Heart left ventricle (tissue), 16 donors: ENCODE measurements around the gene CYSRT1. TPM values are rescaled to one million over a fixed set of nuclear protein-coding genes. Genes with fewer than 3 reads are reported as not detected.

Experiments
- ATAC-seq, 4 donors: fragments of 200-7000 bp; cut with Tn5 transposase; one replicate each; pipeline ENCODE4 v1.9.1; 2020 to 2022; ENCODE audit warnings: moderate library complexity in 4 of 4, mild to moderate bottlenecking in 3 of 4, moderate number of reproducible peaks in 1 of 4
- DNase-seq, 5 donors: peaks; one replicate each; pipeline ENCODE4 v3.0.0-alpha.2; 2020
- H3K27ac ChIP-seq, 12 donors: fragments of 200-600 bp; sonication (generic) in 4 of 12; one replicate each; pipeline versions ENCODE4 v1.5.0 to v1.8.0; 2016 to 2022; ENCODE audit warnings: mild to moderate bottlenecking in 2 of 12
- H3K27me3 ChIP-seq, 9 donors: fragments of 200-600 bp; sonication (generic) in 2 of 9; one replicate each; pipeline versions ENCODE4 v1.5.1 to v1.8.0; 2016 to 2022; ENCODE audit warnings: mild to moderate bottlenecking in 3 of 9
- H3K36me3 ChIP-seq, 9 donors: fragments of 200-600 bp; sonication (generic) in 2 of 9; one replicate each; pipeline versions ENCODE4 v1.5.0 to v1.8.0; 2018 to 2022; ENCODE audit warnings: mild to moderate bottlenecking in 2 of 9
- H3K4me1 ChIP-seq, 12 donors: fragments of 200-600 bp; sonication (generic) in 4 of 12; one replicate each; pipeline versions ENCODE4 v1.5.0 to v1.8.0; 2016 to 2022; ENCODE audit warnings: mild to moderate bottlenecking in 3 of 12
- H3K4me3 ChIP-seq, 12 donors: fragments of 200-600 bp; sonication (generic) in 4 of 12; one replicate each; pipeline versions ENCODE4 v1.5.0 to v1.8.0; 2017 to 2022; ENCODE audit warnings: mild to moderate bottlenecking in 9 of 12, moderate library complexity in 4 of 12
- H3K9me3 ChIP-seq, 12 donors: fragments of 200-600 bp; sonication (generic) in 4 of 12; one replicate each; pipeline versions ENCODE4 v1.5.0 to v1.8.0; 2016 to 2022; ENCODE audit warnings: mild to moderate bottlenecking in 1 of 12
- POLR2A ChIP-seq, 2 donors: fragments of 450-650 bp; IDR thresholded peaks; one replicate each; pipeline ENCODE4 v1.6.1; 2017; ENCODE audit warnings: antibody characterized with exemption in 2 of 2, mild to moderate bottlenecking in 2 of 2, moderate library complexity in 2 of 2
- WGBS, 4 donors: extraction: QIAGEN DNeasy Blood & Tissue Kit in 2 of 4; methylation state at CpG; one replicate each; pipeline versions ENCODE4 v1.1.5 to v1.1.7; 2013 to 2018; 5-methylcytosine and 5-hydroxymethylcytosine counted together
- intact Hi-C, 10 donors: fragments of 100-400 bp; cut with DNase I; formaldehyde crosslinking; loops; one replicate each; pipeline versions ENCODE4 v1.11.1 to v1.14.2; 2022
- polyA plus RNA-seq, 2 donors: library from polyadenylated mRNA; stranded (reverse); fragments of 200-250 nt; gene quantifications; one replicate each; pipeline ENCODE4 v1.2.3, GENCODE V29; 2013
- total RNA-seq, 9 donors: library from RNA; depleted of rRNA in 2 of 9; stranded (reverse); fragments of >200 nt in 2 of 9; fragmentation: NEBNext Ultra II Directional in 3 of 9; extraction: Animal tissue kit (Norgen Biotek cat#: 25700) in 3 of 9; gene quantifications; one replicate each; pipeline versions ENCODE4 v1.1.0 to v1.2.4, GENCODE V29; 2016 to 2023
- TF ChIP-seq, protein P1 (sequence below), 12 donors: fragments of 200-600 bp; sonication (generic) in 4 of 12; IDR thresholded peaks; one replicate each; pipeline versions ENCODE4 v1.5.0 to v1.8.0; 2018 to 2022; ENCODE audit warnings: antibody characterized with exemption in 12 of 12, mild to moderate bottlenecking in 5 of 12
- donor health status: ischemic (EF 13 %, LVEDD 7.1; RV severe dilation, severe dysfunction).
- donor health status: healthy with polysubstance abuse.
- donor health status: DM: no; HTN: yes; CAD: no.
- donor health status: DM: no; HTN: no; CAD: no.
- donor health status: ischemic (EF 25% LVEDD 6.9; RV normal size, moderate dysfunction).
- donor health status: ischemic (EF 25% LVEDD 5.7; RV mildly dilated, moderate dysfunction).
- donor health status: healthy.
- donor health status: DM: yes; HTN: yes; CAD: no.
- donor health status: ischemic (EF 35%, LVEDD 5.7; RV mildly dilated, moderate dysfunction).
- donor health status: nonischemic (EF 11% LVEDD 7.7; RV severe dilation, severe dysfunction).
- donor health status: DM: yes; HTN: yes; CAD: no.
- donor health status: PGD.
- donor health status: ischemic (EF 29% LVEDD 5.4; RV normal size, mild dysfunction).
- donor health status: nonischemic (EF 23%, LVEDD 6.1; RV moderate dilation, normal function).

Gene CYSRT1
- total and polyA plus RNA-seq, 11 donors = 0.14 to 0.61 (median 0.27) TPM; not detected in 3

DNA sequence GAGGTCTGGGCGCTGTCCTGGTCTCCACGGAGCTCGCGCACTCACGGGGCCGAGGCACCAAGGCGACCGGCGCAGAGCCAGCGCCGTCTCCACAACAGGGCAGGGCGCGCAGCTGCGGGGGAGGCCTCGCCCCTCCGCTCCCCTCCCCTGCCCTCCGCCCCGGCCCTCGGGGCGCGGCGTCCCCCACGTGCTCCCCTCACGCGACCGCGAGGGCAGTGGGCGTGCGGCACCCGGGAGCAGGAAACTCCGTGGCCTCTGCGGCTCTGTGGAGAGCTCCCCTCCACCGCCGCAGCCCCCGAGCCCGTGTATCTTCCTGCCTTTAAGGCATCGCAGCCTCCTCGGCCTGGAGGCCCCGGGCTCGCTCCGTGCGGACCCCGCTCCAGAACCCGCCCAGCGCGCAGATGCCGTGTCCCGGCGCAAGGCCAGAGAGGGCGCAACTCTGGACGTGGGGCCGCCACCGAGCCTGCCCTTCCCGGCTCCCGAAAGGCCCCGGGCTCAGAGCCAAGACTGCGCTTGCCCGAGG lies 15.4 kb downstream of the CYSRT1 start:
- H3K9me3 ChIP-seq = no peaks in the 10 kb centered on the region
- DNase-seq = peak; percentile 83 to 93 (median 88)
- peak overlapping the region; percentile 88 to 100 (median 98) for H3K27ac ChIP-seq
- 0 to 1% (median 0%) methylated on average over 28 to 58 of the region's 58 CpGs for WGBS, 4 donors
- peaks cover 0 to 24% (median 18%) of the 10 kb centered on the region in 9 donors for H3K36me3 ChIP-seq
- peaks cover 0 to 76% (median 53%) of the 10 kb centered on the region in 12 donors for H3K4me1 ChIP-seq
- TF ChIP-seq POLR2A (IDR thresholded peaks at IDR 0.05) = peak in 1 of 2 donors; percentile 61
- TF ChIP-seq, protein P1, sequence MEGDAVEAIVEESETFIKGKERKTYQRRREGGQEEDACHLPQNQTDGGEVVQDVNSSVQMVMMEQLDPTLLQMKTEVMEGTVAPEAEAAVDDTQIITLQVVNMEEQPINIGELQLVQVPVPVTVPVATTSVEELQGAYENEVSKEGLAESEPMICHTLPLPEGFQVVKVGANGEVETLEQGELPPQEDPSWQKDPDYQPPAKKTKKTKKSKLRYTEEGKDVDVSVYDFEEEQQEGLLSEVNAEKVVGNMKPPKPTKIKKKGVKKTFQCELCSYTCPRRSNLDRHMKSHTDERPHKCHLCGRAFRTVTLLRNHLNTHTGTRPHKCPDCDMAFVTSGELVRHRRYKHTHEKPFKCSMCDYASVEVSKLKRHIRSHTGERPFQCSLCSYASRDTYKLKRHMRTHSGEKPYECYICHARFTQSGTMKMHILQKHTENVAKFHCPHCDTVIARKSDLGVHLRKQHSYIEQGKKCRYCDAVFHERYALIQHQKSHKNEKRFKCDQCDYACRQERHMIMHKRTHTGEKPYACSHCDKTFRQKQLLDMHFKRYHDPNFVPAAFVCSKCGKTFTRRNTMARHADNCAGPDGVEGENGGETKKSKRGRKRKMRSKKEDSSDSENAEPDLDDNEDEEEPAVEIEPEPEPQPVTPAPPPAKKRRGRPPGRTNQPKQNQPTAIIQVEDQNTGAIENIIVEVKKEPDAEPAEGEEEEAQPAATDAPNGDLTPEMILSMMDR (IDR thresholded peaks at IDR 0.05) = peak in 4 of 12 donors; percentile 4 to 17 (median 6)
- no peaks in the 10 kb centered on the region for H3K27me3 ChIP-seq
- intact Hi-C loops = loop anchor here in 2 of 10 donors (2.0 kb wide), 1 partner anchor 36 kb away; the partner anchor contains the start of gene TOR4A (in 2 of the 2)
- peak overlapping the region; percentile 54 to 97 (median 66) for H3K4me3 ChIP-seq
- peak; percentile 16 to 65 (median 59) for ATAC-seq

DNA sequence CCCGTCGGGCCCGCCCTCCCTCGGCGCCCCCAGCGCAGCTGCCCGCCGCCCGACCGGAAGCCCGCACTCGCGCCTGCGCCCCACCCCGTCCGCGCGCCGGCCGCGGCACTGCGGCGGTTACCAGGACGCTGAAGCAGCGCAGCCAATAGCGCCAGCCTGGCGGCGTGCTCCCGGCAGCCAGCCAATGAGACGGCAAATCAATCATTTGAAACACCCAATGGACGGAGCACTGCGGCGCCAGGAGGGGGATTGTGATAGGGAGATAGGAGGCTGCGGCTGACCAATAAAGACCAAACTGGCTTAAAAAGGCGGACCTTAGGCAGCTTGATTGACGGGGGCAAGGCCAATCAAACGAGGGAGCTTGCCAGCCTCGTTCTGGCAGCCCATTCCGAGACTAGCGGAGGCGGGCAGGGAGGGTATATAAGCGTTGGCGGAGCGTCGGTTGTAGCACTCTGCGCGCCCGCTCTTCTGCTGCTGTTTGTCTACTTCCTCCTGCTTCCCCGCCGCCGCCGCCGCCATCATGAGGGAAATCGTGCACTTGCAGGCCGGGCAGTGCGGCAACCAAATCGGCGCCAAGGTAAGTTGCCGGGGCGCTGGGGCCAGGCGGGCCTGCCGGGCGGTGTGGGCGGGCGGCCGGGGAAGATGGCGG lies 16.0 kb downstream of the CYSRT1 start, which contains the start of gene TUBB4B:
TUBB4B (plus strand) TSS at position 447 of the 649 bp plus-strand sequence; CDS start at position 521, 74 bp downstream.
- 0 to 1% (median 1%) methylated on average over 45 to 67 of the region's 67 CpGs for WGBS, 4 donors
- H3K9me3 ChIP-seq = no peaks in the 10 kb centered on the region
- no peaks in the 10 kb centered on the region for H3K27me3 ChIP-seq
- H3K4me3 ChIP-seq = peak within 1 kb of the TSS; percentile 70 to 97 (median 92)
- peaks cover 0 to 73% (median 49%) of the 10 kb centered on the region in 12 donors for H3K4me1 ChIP-seq
- DNase-seq = peak; percentile 99 to 100 (median 100)
- peak; percentile 86 to 94 (median 90) for ATAC-seq
- peak; percentile 57 to 97 for TF ChIP-seq POLR2A (IDR thresholded peaks at IDR 0.05)
- TF ChIP-seq, protein P1 (IDR thresholded peaks at IDR 0.05) = peak in 4 of 12 donors; percentile 1 to 6 (median 2)
- H3K27ac ChIP-seq = peak within 1 kb of the TSS; percentile 94 to 100 (median 98)
- peaks cover 0 to 24% (median 18%) of the 10 kb centered on the region in 9 donors for H3K36me3 ChIP-seq
- intact Hi-C loops = loop anchor here in 2 of 10 donors (1.0 to 2.0 kb wide), 2 partner anchors 14 to 36 kb away; partner anchors contain the start of genes TOR4A (in 2 of the 2) and NELFB (in 1 of the 2)

DNA sequence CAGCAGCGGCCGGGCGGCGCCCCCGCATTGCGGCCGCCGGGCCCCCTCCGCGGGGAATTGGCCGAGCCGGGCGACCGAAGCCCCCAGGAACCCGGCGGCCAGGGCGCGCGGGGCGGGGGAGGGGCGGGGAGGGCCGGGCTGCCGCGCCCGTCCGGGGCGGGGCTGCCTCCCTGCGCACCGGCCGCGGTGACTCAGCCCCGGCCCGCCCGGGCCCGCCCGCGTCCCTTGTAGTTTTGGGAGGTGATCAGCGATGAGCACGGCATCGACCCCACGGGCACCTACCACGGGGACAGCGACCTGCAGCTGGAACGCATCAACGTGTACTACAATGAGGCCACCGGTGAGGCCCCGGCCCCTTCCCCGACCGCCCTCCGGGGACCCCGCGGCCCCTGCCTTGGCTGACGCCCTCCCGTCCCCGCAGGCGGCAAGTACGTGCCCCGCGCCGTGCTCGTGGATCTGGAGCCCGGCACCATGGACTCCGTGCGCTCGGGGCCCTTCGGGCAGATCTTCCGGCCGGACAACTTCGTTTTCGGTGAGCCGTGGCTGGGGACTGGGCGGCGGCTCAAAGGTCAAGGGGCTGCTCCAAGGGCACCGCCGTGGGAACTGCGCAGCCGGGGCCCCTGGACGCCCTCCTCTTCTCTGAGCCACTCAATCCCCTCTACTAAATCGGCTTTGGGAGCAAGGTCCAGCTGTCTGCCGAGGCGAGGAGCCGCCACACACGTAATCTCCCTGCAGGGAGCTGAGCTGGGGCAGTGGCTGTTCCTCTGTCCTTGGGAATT lies 16.7 kb downstream of the CYSRT1 start:
- intact Hi-C loops = loop anchor here in 2 of 10 donors (1.0 to 2.0 kb wide), 2 partner anchors 14 to 35 kb away; partner anchors contain the start of genes TOR4A (in 2 of the 2) and NELFB (in 1 of the 2)
- ATAC-seq = peak in 2 of 4 donors; percentile 13 to 26
- WGBS, 4 donors = 2 to 13% (median 4%) methylated on average over 3 to 83 of the region's 83 CpGs

More for the DNA sequence above, 16.7 kb downstream of the CYSRT1 start:
- Histone ChIP-seq H3K27me3 (no peaks in the 10 kb centered on the region), H3K4me1 (peaks cover 0 to 66% (median 43%) of the 10 kb centered on the region in 12 donors), H3K36me3 (peaks cover 0 to 24% (median 18%) of the 10 kb centered on the region in 9 donors), H3K27ac (peak overlapping the region; percentile 90 to 97 (median 94)), H3K4me3 (peak overlapping the region; percentile 70 to 97 (median 92)), H3K9me3 (no peaks in the 10 kb centered on the region)
- DNase-seq = peak; percentile 64 to 86 (median 73)
- TF ChIP-seq POLR2A (IDR thresholded peaks at IDR 0.05) = no peak
- TF ChIP-seq, protein P1 (IDR thresholded peaks at IDR 0.05) = no peak
